Omental fat pad (tissue), 4 donors: ENCODE measurements around the gene ZNF254. TPM values are rescaled to one million over a fixed set of nuclear protein-coding genes. Genes with fewer than 3 reads are reported as not detected.
"Not testable (repeated sequence)": the region's sequence is repeated elsewhere in the genome, so short reads cannot be mapped to it uniquely, and the experiment has no call there.

ENCODE experiments used
- ATAC-seq: fragments of 150-250 bp; one replicate; pipeline ENCODE4 v1.9.1; 2016; ENCODE audit warnings: mild to moderate bottlenecking, moderate library complexity; ENCODE audit not compliant: low FRiP score
- DNase-seq: peaks from one replicate; pipeline ENCODE4 v3.0.0-alpha.2; 2019; ENCODE audit warnings: low spot score
- total RNA-seq, 4 donors: library from RNA; depleted of rRNA; stranded (reverse); fragments of >200 nt; gene quantifications; one replicate each; pipeline ENCODE4 v1.1.0, GENCODE V29; 2016
- TF ChIP-seq, protein P1 (sequence below), 3 donors: fragments of 450-650 bp; IDR thresholded peaks; one replicate each; pipeline ENCODE4 v1.5.1; 2016 to 2017; ENCODE audit warnings: antibody characterized with exemption in 3 of 3, mild to moderate bottlenecking in 3 of 3, moderate library complexity in 2 of 3

ZNF254 gene
- total RNA-seq: 10 to 100 TPM; 10.1 to 17.5 (median 11.7) TPM

- DNase-seq: peak; percentile 61
- peak; percentile 100 for ATAC-seq
- TF ChIP-seq, protein P1, sequence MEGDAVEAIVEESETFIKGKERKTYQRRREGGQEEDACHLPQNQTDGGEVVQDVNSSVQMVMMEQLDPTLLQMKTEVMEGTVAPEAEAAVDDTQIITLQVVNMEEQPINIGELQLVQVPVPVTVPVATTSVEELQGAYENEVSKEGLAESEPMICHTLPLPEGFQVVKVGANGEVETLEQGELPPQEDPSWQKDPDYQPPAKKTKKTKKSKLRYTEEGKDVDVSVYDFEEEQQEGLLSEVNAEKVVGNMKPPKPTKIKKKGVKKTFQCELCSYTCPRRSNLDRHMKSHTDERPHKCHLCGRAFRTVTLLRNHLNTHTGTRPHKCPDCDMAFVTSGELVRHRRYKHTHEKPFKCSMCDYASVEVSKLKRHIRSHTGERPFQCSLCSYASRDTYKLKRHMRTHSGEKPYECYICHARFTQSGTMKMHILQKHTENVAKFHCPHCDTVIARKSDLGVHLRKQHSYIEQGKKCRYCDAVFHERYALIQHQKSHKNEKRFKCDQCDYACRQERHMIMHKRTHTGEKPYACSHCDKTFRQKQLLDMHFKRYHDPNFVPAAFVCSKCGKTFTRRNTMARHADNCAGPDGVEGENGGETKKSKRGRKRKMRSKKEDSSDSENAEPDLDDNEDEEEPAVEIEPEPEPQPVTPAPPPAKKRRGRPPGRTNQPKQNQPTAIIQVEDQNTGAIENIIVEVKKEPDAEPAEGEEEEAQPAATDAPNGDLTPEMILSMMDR (IDR thresholded peaks at IDR 0.05): no peak
Measured at GRCh38 chr19:24086974-24087595, at the start of gene ZNF254. Gene ZNF254 (plus strand): TSS chr19:24087187. CDS start chr19:24087308, 121 bp downstream.

GRCh38 chr19:24040621-24041020 is 46.4 kb upstream of the ZNF254 start:
- TF ChIP-seq, protein P1 (IDR thresholded peaks at IDR 0.05): no peak
- no peak for ATAC-seq
- no peak for DNase-seq

- not testable (repeated sequence) for DNase-seq, ATAC-seq
Measured at GRCh38 chr19:24041326-24041725, 45.7 kb upstream of the ZNF254 start.

DNA sequence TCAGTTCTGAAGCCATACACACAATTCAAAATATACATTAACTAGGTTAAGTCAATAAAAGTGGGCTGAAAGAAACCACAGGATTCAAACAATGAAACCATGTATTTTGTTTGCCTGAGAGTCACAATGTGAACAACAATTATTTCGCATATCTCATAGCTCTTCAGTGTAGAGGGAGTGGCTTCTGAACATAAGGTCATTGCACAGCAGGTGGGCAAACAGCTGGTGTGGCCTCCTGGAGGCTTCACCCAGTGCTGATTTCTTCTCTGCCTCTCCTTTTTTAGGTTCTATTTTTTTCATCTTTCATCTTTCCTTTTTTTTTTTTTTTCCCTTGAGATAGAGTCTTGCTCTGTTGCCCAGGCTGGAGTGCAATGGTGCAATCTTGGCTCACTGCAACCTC is 40.4 kb upstream of the ZNF254 start:
- DNase-seq: no peak
- ATAC-seq: no peak

DNA sequence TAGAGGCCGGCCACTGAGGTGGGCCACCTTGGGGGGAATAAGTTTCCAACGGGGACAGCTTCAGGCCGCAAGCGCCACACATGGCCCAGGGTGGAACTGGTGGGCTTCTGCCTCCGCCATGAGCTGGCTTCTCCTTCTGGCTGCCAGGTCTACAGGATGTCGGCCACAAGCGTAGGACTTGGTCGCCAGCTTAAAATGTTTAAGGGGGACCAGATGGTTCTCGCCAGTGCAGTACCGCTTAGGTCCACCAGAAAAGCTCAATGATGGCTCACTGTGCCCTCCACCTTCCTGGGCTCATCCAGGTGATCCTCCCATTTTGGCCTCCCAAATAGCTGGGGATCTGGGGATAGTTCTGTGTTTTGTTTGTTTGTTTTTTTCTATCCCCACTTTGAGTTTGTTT is 38.7 kb upstream of the ZNF254 start:
- DNase-seq (no peak), ATAC-seq (no peak)
- TF ChIP-seq, protein P1 (IDR thresholded peaks at IDR 0.05): no peak

More for the DNA sequence above, 40.4 kb upstream of the ZNF254 start:
- TF ChIP-seq, protein P1 (IDR thresholded peaks at IDR 0.05): no peak

DNA sequence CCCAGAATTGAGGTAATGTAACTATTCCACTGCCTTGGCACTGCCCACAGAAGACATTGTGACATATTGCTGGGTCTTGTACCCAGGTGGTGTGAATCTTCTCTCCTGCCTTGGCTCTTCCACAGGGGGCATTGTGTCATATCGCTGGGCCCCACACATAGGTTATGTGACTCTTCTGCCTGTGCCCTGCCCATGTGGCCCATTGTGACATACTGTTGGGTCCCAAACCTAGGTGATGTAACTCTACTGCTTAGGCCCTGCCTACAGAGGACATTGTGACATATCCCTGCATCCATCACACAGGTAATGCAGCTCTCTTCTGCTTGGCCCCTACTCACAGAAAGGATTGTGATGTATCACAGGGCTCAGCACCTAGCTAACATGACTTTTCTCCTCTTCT is 37.5 kb upstream of the ZNF254 start:
- no peak for ATAC-seq
- TF ChIP-seq, protein P1 (IDR thresholded peaks at IDR 0.05): no peak

DNA sequence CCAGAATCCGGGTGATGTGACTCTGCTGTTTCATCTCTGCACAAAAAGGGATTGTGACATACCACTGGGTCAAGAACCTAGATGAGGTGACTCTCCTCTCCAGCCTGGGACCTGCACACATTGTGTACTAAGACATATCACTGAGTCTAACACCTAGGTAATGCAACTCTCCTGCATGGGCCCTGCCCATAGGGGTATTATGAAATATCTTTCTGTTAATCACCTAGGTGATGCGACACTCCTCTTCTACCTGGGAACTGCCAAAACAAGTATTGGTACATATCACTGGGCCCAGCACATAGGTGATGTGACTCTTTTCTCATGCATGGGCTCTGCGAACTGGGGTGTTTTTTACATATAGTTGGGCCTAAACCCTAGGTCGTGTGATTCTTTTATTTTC is 35.5 kb upstream of the ZNF254 start:
- no peak for DNase-seq
- no peak for ATAC-seq
- TF ChIP-seq, protein P1 (IDR thresholded peaks at IDR 0.05): no peak

More for the DNA sequence above, 37.5 kb upstream of the ZNF254 start:
- no peak for DNase-seq
